Right atrium auricular region (tissue), 2 donors: ENCODE measurements around the gene SGCD. TPM values are rescaled to one million over a fixed set of nuclear protein-coding genes. Genes with fewer than 3 reads are reported as not detected.

Experiments used
- DNase-seq: peaks from one replicate; pipeline ENCODE4 v3.0.0-alpha.2; 2019; ENCODE audit warnings: low spot score
- H3K27ac ChIP-seq, 2 donors: fragments of 200-600 bp; sonication (generic); 1 replicate in 1 of 2; 2 replicates in 1 of 2; pipeline ENCODE4 v1.5.1; 2016 to 2019
- H3K27me3 ChIP-seq, 2 donors: fragments of 200-600 bp; sonication (generic); one replicate each; pipeline versions ENCODE4 v1.5.1 to v1.6.0; 2017 to 2019
- H3K36me3 ChIP-seq: fragments of 200-600 bp; sonication (generic); one replicate; pipeline ENCODE4 v1.5.1; 2016
- H3K4me1 ChIP-seq, 2 donors: fragments of 200-600 bp; sonication (generic); one replicate each; pipeline versions ENCODE4 v1.5.1 to v1.6.0; 2017 to 2019
- H3K4me3 ChIP-seq, 2 donors: fragments of 200-600 bp; sonication (generic); 1 replicate in 1 of 2; 2 replicates in 1 of 2; pipeline ENCODE4 v1.5.1; 2017 to 2019; ENCODE audit warnings: mild to moderate bottlenecking in 1 of 2, moderate library complexity in 1 of 2
- H3K9me3 ChIP-seq, 2 donors: fragments of 200-600 bp; sonication (generic); one replicate each; pipeline ENCODE4 v1.5.1; 2019
- total RNA-seq, 2 donors: library from RNA; depleted of rRNA; stranded (reverse); fragments of >200 nt; gene quantifications; one replicate each; pipeline ENCODE4 v1.1.0, GENCODE V29; 2016
- TF ChIP-seq, protein P1 (sequence below), 2 donors: fragments of 200-600 bp; sonication (generic); IDR thresholded peaks; one replicate each; pipeline ENCODE4 v1.5.1; 2019; ENCODE audit warnings: antibody characterized with exemption in 2 of 2

SGCD gene
- total RNA-seq, 2 donors from 2014 or later, result 56.2 to 85.1 TPM

GRCh38 chr5:156376751-156377150, 49.8 kb downstream of the SGCD start:
- DNase-seq, result no peak

DNA sequence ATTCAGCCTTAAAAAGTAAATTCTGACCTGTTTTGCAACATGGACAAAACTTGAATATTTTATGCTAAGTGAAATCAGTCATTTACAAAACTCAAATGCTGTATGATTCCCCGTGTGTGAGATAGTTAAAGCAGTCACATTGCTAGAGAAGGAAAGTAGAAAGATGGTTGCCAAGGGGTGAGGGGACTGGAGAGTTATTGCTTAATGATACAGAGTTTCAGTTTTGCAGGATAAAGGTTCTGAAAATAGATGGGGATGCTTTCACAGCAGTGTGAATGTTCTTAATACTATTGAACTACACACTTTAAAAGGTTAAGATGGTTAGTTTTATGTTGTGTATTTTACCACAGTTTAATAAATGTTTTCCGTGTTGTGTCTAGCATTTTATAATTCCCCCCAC, 51.2 kb downstream of the SGCD start:
- DNase-seq, result no peak
- Histone ChIP-seq H3K9me3 (no peaks in the 10 kb centered on the region), H3K4me3 (no peak overlapping the region), H3K27ac (no peak overlapping the region), H3K27me3 (no peaks in the 10 kb centered on the region), H3K36me3 (no peaks in the 10 kb centered on the region), H3K4me1 (peaks cover 0 to 17% of the 10 kb centered on the region in 2 donors)
- TF ChIP-seq, protein P1, sequence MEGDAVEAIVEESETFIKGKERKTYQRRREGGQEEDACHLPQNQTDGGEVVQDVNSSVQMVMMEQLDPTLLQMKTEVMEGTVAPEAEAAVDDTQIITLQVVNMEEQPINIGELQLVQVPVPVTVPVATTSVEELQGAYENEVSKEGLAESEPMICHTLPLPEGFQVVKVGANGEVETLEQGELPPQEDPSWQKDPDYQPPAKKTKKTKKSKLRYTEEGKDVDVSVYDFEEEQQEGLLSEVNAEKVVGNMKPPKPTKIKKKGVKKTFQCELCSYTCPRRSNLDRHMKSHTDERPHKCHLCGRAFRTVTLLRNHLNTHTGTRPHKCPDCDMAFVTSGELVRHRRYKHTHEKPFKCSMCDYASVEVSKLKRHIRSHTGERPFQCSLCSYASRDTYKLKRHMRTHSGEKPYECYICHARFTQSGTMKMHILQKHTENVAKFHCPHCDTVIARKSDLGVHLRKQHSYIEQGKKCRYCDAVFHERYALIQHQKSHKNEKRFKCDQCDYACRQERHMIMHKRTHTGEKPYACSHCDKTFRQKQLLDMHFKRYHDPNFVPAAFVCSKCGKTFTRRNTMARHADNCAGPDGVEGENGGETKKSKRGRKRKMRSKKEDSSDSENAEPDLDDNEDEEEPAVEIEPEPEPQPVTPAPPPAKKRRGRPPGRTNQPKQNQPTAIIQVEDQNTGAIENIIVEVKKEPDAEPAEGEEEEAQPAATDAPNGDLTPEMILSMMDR (IDR thresholded peaks at IDR 0.05), result no peak

More at GRCh38 chr5:156376751-156377150, 49.8 kb downstream of the SGCD start:
- Histone ChIP-seq H3K27me3 (no peaks in the 10 kb centered on the region), H3K4me1 (peaks cover 0 to 11% of the 10 kb centered on the region in 2 donors), H3K9me3 (no peaks in the 10 kb centered on the region), H3K36me3 (no peaks in the 10 kb centered on the region), H3K4me3 (no peak overlapping the region), H3K27ac (no peak overlapping the region)
- TF ChIP-seq, protein P1 (IDR thresholded peaks at IDR 0.05), result no peak

DNA sequence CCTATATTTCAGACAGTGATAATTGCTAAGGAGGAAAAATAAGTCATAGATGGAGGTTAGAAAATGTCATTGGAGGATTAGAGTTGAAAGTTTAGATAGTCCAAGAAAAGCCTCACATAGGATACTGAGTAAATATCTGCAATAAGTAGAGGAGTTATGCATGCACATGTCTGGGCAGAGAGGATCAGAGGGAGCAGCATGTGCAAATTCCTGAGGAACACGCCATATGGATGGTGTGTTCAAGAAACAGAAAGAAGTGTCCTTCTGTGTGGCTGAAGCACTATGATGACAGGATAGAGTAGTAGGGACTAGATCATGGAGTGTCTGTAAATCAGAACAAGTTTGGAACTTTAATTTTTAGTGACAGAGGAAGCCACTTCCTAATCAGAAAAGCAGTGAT, 52.2 kb downstream of the SGCD start:
- H3K4me3 ChIP-seq, result no peak overlapping the region
- no peak overlapping the region for H3K27ac ChIP-seq
- H3K9me3 ChIP-seq, result no peaks in the 10 kb centered on the region
- no peaks in the 10 kb centered on the region for H3K27me3 ChIP-seq
- no peak for DNase-seq
- peaks cover 0 to 19% of the 10 kb centered on the region in 2 donors for H3K4me1 ChIP-seq
- H3K36me3 ChIP-seq, result no peaks in the 10 kb centered on the region
- TF ChIP-seq, protein P1 (IDR thresholded peaks at IDR 0.05), result no peak

DNA sequence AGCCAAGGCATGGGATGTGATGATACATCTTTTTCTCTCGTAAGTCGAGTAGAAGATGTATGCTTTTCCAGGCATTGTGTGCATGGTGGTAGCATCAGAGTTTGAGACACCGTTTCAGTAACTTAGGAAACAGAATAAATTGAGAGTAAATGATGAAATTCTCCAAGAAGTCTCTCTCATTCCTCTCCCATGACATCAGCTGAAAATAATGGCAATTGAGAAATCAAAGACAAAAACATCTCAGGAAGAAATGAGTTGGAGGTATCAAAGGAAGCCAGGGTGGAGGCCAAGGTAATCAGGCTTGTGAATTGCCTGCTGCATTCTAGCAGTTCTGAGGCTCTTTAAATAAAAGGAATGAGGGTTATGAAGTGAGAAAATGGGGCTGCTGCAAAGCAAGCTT, 53.9 kb downstream of the SGCD start:
- peak overlapping the region in 1 of 2 donors; percentile 18 for H3K27ac ChIP-seq
- no peak for DNase-seq
- no peak overlapping the region for H3K4me3 ChIP-seq
- no peaks in the 10 kb centered on the region for H3K36me3 ChIP-seq
- TF ChIP-seq, protein P1 (IDR thresholded peaks at IDR 0.05), result no peak
- peaks cover 0 to 19% of the 10 kb centered on the region in 2 donors for H3K4me1 ChIP-seq
- no peaks in the 10 kb centered on the region for H3K9me3 ChIP-seq
- no peaks in the 10 kb centered on the region for H3K27me3 ChIP-seq

- Histone ChIP-seq H3K27ac (peak overlapping the region; percentile 31 to 58), H3K27me3 (no peaks in the 10 kb centered on the region), H3K4me1 (peaks cover 0 to 19% of the 10 kb centered on the region in 2 donors), H3K36me3 (no peaks in the 10 kb centered on the region), H3K9me3 (no peaks in the 10 kb centered on the region), H3K4me3 (no peak overlapping the region)
- no peak for DNase-seq
- TF ChIP-seq, protein P1 (IDR thresholded peaks at IDR 0.05), result no peak
These were observed 56.7 kb downstream of the SGCD start for GRCh38 chr5:156383510-156384265.
